BE2C (cell line): ENCODE measurements around the gene PURB.

Experiments
- DNase-seq: peaks from one replicate; pipeline ENCODE4 v3.0.0-alpha.2; 2020
- H3K27me3 ChIP-seq: fragments of 250-450 bp; sonication (Bioruptor Pico); 2 replicates; pipeline ENCODE4 v1.5.1; 2020; ENCODE audit warnings: mild to moderate bottlenecking
- H3K36me3 ChIP-seq: fragments of 250-450 bp; sonication (Bioruptor Pico); 2 replicates; pipeline ENCODE4 v1.5.1; 2020; ENCODE audit warnings: mild to moderate bottlenecking
- H3K4me1 ChIP-seq: fragments of 250-450 bp; sonication (Bioruptor Pico); 2 replicates; pipeline ENCODE4 v1.5.1; 2020
- H3K4me3 ChIP-seq: 2 replicates; pipeline ENCODE4 v1.5.1; 2011; ENCODE audit warnings: low read depth, low read length
- H3K9me3 ChIP-seq: fragments of 250-450 bp; sonication (Bioruptor Pico); 2 replicates; pipeline ENCODE4 v1.5.1; 2020
- CTCF ChIP-seq: IDR thresholded peaks from 2 replicates; pipeline ENCODE4 v1.5.1; 2012; ENCODE audit warnings: mild to moderate bottlenecking, low read depth, low read length

PURB gene

GRCh38 chr7:44894888-44895580 lies 9.7 kb upstream of the PURB start:
- Histone ChIP-seq H3K27me3 (no peaks in the 10 kb centered on the region), H3K36me3 (no peaks in the 10 kb centered on the region), H3K4me3 (no peak overlapping the region), H3K9me3 (no peaks in the 10 kb centered on the region), H3K4me1 (no peaks in the 10 kb centered on the region)
- DNase-seq: no peak
- TF ChIP-seq CTCF: no peak

- H3K36me3 ChIP-seq: no peaks in the 10 kb centered on the region
- no peak for TF ChIP-seq CTCF
- H3K9me3 ChIP-seq: no peaks in the 10 kb centered on the region
- DNase-seq: no peak
- no peak overlapping the region for H3K4me3 ChIP-seq
- H3K4me1 ChIP-seq: no peaks in the 10 kb centered on the region
- no peaks in the 10 kb centered on the region for H3K27me3 ChIP-seq
These were observed 8.4 kb upstream of the PURB start for GRCh38 chr7:44893710-44894234.

- no peak for DNase-seq
- TF ChIP-seq CTCF: no peak
- H3K36me3 ChIP-seq: no peaks in the 10 kb centered on the region
- H3K4me1 ChIP-seq: no peaks in the 10 kb centered on the region
- H3K9me3 ChIP-seq: no peaks in the 10 kb centered on the region
- H3K4me3 ChIP-seq: no peak overlapping the region
- H3K27me3 ChIP-seq: no peaks in the 10 kb centered on the region
These were observed 6.5 kb upstream of the PURB start for GRCh38 chr7:44891791-44892190.

GRCh38 chr7:44891372-44891771 lies 6.0 kb upstream of the PURB start:
- no peaks in the 10 kb centered on the region for H3K36me3 ChIP-seq
- no peak overlapping the region for H3K4me3 ChIP-seq
- no peaks in the 10 kb centered on the region for H3K9me3 ChIP-seq
- H3K4me1 ChIP-seq: no peaks in the 10 kb centered on the region
- no peak for DNase-seq
- TF ChIP-seq CTCF: no peak
- no peaks in the 10 kb centered on the region for H3K27me3 ChIP-seq

GRCh38 chr7:44889086-44889781 lies 3.9 kb upstream of the PURB start:
- no peak overlapping the region for H3K4me3 ChIP-seq
- H3K27me3 ChIP-seq: no peaks in the 10 kb centered on the region
- TF ChIP-seq CTCF: no peak
- no peaks in the 10 kb centered on the region for H3K9me3 ChIP-seq
- no peaks in the 10 kb centered on the region for H3K36me3 ChIP-seq
- H3K4me1 ChIP-seq: no peaks in the 10 kb centered on the region
- DNase-seq: no peak

GRCh38 chr7:44887293-44887692 lies 2.0 kb upstream of the PURB start:
- Histone ChIP-seq H3K9me3 (no peaks in the 10 kb centered on the region), H3K4me1 (no peaks in the 10 kb centered on the region), H3K27me3 (no peaks in the 10 kb centered on the region), H3K36me3 (peaks cover 9% of the 10 kb centered on the region), H3K4me3 (no peak overlapping the region)
- no peak for TF ChIP-seq CTCF
- no peak for DNase-seq
